Uterus (tissue), 4 donors: Measurements from ENCODE around the gene PRDX2. TPM values are rescaled to one million over a fixed set of nuclear protein-coding genes. Genes with fewer than 3 reads are reported as not detected.

Source experiments
- DNase-seq, 2 donors: peaks; one replicate each; pipeline ENCODE4 v3.0.0-alpha.2; 2019 to 2020
- H3K27ac ChIP-seq, 2 donors: fragments of 200-600 bp; sonication (generic); 1 replicate in 1 of 2; 2 replicates in 1 of 2; pipeline ENCODE4 v1.5.1; 2016 to 2018
- H3K27me3 ChIP-seq, 2 donors: fragments of 200-600 bp; sonication (generic); one replicate each; pipeline ENCODE4 v1.5.1; 2018 to 2019; ENCODE audit warnings: control low read depth in 1 of 2
- H3K36me3 ChIP-seq, 2 donors: fragments of 200-600 bp; sonication (generic); one replicate each; pipeline ENCODE4 v1.5.1; 2019; ENCODE audit warnings: control low read depth in 1 of 2
- H3K4me1 ChIP-seq, 2 donors: fragments of 200-600 bp; sonication (generic); one replicate each; pipeline ENCODE4 v1.5.1; 2018 to 2019; ENCODE audit warnings: control low read depth in 1 of 2
- H3K4me3 ChIP-seq, 2 donors: fragments of 200-600 bp; sonication (generic); 1 replicate in 1 of 2; 2 replicates in 1 of 2; pipeline ENCODE4 v1.5.1; 2018 to 2019; ENCODE audit warnings: mild to moderate bottlenecking in 1 of 2
- H3K9me3 ChIP-seq, 2 donors: fragments of 200-600 bp; sonication (generic); one replicate each; pipeline ENCODE4 v1.5.1; 2019; ENCODE audit warnings: control low read depth in 1 of 2
- POLR2A ChIP-seq, 2 donors: fragments of 450-650 bp; IDR thresholded peaks; one replicate each; pipeline ENCODE4 v1.6.1; 2016; ENCODE audit warnings: antibody characterized with exemption in 2 of 2, mild to moderate bottlenecking in 1 of 2, moderate library complexity in 1 of 2
- intact Hi-C: fragments of 100-400 bp; cut with DNase I; formaldehyde crosslinking; loops from one replicate; pipeline ENCODE4 v1.15.1; 2023; ENCODE audit warnings: low total_unique reads
- total RNA-seq, 4 donors: library from RNA; depleted of rRNA in 3 of 4; stranded (reverse); fragments of >200 nt in 3 of 4; gene quantifications; one replicate each; pipeline versions ENCODE4 v1.1.0 to v1.2.4, GENCODE V29; 2014 to 2023
- TF ChIP-seq, protein P1 (sequence below), 4 experiments: fragments of 200-600 bp in 2 of 4; fragments of 450-650 bp in 2 of 4; sonication (generic) in 2 of 4; IDR thresholded peaks; one replicate each; pipeline ENCODE4 v1.5.1; 2016 to 2019; ENCODE audit warnings: antibody characterized with exemption in 4 of 4, mild to moderate bottlenecking in 2 of 4, moderate library complexity in 1 of 4
- donor health status: DM: yes; HTN: yes; CAD: no.

Gene PRDX2
- total RNA-seq, 4 donors from 2014 or later: 148 to 178 (median 163) TPM

DNA sequence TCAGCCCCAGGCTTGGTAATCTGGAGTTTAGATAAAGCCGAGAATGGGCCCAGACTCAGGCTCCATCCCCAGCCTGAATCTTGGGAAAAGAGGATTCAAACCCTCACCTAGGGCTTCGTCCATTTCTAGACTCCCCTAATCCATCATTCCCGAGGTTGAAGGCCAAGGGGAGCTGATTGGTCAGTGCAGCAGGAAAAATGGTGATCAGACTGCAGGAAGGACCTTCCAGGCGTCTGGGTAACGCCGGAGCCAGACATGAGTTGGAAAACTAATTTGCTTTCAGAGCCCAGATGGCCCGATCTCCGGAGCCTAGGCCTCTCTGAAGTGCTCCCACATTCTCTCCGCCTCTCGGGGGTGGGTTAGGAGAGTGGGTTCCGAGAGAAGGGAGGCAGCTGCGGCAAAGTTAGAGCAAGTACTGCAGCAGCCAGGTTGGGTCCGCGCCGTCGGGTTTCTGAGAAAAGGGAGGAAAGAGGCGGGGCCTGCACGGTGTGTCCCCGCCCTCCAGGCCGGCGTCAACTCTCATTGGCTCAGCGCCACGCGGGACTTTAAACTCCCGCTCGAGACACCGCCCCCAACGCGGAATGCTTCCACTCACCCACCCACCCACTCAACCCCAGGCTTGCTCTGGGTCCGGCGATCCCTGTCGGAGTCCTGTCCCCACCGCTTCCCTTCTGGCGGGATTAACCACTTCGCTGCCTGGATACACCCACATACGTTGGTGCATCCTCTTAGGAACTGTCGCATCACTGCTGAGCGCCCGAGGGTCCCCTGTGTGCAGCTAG lies 33.6 kb upstream of the PRDX2 start:
- no peak for TF ChIP-seq POLR2A (IDR thresholded peaks at IDR 0.05)
- TF ChIP-seq, protein P1, sequence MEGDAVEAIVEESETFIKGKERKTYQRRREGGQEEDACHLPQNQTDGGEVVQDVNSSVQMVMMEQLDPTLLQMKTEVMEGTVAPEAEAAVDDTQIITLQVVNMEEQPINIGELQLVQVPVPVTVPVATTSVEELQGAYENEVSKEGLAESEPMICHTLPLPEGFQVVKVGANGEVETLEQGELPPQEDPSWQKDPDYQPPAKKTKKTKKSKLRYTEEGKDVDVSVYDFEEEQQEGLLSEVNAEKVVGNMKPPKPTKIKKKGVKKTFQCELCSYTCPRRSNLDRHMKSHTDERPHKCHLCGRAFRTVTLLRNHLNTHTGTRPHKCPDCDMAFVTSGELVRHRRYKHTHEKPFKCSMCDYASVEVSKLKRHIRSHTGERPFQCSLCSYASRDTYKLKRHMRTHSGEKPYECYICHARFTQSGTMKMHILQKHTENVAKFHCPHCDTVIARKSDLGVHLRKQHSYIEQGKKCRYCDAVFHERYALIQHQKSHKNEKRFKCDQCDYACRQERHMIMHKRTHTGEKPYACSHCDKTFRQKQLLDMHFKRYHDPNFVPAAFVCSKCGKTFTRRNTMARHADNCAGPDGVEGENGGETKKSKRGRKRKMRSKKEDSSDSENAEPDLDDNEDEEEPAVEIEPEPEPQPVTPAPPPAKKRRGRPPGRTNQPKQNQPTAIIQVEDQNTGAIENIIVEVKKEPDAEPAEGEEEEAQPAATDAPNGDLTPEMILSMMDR (IDR thresholded peaks at IDR 0.05): no peak
- peaks cover 0 to 14% of the 10 kb centered on the region in 2 donors for H3K4me1 ChIP-seq
- intact Hi-C loops: no loop called here
- H3K4me3 ChIP-seq: no peak overlapping the region
- no peak overlapping the region for H3K27ac ChIP-seq
- DNase-seq: no peak
- no peaks in the 10 kb centered on the region for H3K9me3 ChIP-seq
- H3K36me3 ChIP-seq: no peaks in the 10 kb centered on the region
- H3K27me3 ChIP-seq: peaks cover 55 to 65% of the 10 kb centered on the region in 2 donors

DNA sequence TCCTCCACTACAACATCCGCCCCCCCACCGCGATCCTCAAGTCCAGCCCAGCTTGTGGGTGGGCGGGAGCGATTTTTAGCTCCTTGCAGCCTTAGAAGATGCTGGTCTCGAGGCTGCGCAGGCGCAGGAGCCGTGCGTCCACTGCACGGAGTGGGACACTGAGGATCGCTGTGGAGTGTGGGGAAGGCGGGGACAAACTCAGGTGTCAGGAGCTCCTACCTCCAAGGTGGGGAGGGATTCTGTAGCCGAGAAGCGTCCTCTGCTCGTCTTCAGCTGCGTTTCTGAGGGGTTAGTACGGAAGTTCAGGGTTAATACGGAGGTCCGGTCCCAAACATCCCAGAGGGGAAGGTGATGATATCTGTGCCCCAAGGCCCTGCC lies 33.0 kb upstream of the PRDX2 start, which contains the start of gene RTBDN:
Gene RTBDN (minus strand): TSS at position 14 of the 378 bp plus-strand sequence. CDS start 4,600 bp downstream, outside the sequence.
- H3K27ac ChIP-seq: no peak within 1 kb of the TSS
- peak within 1 kb of the TSS in 1 of 2 donors; percentile 23 for H3K4me3 ChIP-seq
- no peaks in the 10 kb centered on the region for H3K36me3 ChIP-seq
- peaks cover 53 to 70% of the 10 kb centered on the region in 2 donors for H3K27me3 ChIP-seq
- no peaks in the 10 kb centered on the region for H3K9me3 ChIP-seq
- H3K4me1 ChIP-seq: peaks cover 0 to 14% of the 10 kb centered on the region in 2 donors
- no peak for TF ChIP-seq POLR2A (IDR thresholded peaks at IDR 0.05)
- TF ChIP-seq, protein P1 (IDR thresholded peaks at IDR 0.05): no peak
- intact Hi-C loops: no loop called here
- no peak for DNase-seq

DNA sequence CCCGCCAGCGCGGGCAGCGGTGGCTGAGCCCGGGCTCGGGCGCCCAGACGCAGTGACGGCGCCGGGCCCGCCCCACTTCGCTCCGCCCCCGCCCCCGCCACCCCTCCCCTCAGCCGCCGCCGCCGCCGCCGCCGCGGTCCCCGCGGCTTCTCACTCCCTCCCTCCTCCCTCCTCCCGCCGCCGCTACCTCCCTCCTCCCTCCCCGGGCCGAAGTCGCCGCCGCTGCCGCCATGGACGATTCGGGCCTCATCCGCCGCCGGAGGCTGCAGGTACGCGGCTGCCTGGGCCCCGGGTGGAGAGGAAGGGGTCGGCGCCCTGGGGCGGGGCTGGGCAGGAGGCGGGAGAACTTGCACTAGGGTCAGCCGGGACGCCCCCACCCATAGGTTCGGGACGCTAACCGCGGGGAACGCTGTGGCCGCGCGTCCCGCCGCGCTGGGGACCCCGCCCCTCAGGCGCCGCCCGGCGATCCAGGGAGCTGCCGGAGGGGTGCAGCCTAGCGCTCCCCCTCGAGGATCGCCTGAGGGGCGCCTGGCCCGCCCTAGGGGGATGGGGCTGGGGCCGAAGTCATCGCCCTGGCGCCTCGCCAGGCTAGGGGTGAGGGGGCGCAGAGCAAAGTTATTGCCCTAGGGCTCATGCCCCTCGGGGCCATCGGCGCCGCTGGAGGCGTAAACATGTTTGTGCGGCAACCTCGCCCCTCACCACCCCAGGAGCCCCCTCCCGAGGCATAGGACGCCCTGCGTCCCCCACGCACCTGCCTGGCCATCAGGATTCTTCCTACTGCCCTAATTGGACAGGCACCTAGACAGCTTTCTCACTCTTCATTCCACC lies 32.4 kb upstream of the PRDX2 start:
- intact Hi-C loops: no loop called here
- H3K27me3 ChIP-seq: peaks cover 53 to 67% of the 10 kb centered on the region in 2 donors

DNA sequence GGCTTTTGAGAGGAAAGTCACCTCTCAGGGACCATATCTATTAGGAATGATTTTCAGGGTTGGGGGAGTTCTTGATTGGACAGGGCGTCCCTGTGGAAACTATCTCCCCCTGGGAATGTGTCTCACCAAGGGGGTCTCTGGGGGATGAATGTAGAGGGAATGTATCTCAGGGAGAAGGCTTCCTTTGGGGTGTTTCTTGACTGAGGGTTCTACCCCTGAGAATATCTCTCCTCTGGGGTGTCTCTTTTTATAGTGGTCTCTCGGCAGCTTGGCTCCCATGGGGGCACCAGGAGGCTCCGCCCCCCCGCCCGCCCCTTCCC lies 31.8 kb upstream of the PRDX2 start:
- intact Hi-C loops: no loop called here
- no peak for DNase-seq
- H3K27ac ChIP-seq: no peak overlapping the region
- TF ChIP-seq POLR2A (IDR thresholded peaks at IDR 0.05): no peak
- TF ChIP-seq, protein P1 (IDR thresholded peaks at IDR 0.05): no peak
- H3K9me3 ChIP-seq: no peaks in the 10 kb centered on the region
- H3K27me3 ChIP-seq: peaks cover 47 to 61% of the 10 kb centered on the region in 2 donors
- no peaks in the 10 kb centered on the region for H3K36me3 ChIP-seq
- peaks cover 0 to 7% of the 10 kb centered on the region in 2 donors for H3K4me1 ChIP-seq
- H3K4me3 ChIP-seq: no peak overlapping the region

More for the DNA sequence above, 32.4 kb upstream of the PRDX2 start:
- no peak for TF ChIP-seq POLR2A (IDR thresholded peaks at IDR 0.05)
- TF ChIP-seq, protein P1 (IDR thresholded peaks at IDR 0.05): no peak
- Histone ChIP-seq H3K4me3 (peak overlapping the region in 1 of 2 donors; percentile 23), H3K36me3 (no peaks in the 10 kb centered on the region), H3K27ac (no peak overlapping the region), H3K4me1 (peaks cover 0 to 13% of the 10 kb centered on the region in 2 donors), H3K9me3 (no peaks in the 10 kb centered on the region)
- DNase-seq: no peak

DNA sequence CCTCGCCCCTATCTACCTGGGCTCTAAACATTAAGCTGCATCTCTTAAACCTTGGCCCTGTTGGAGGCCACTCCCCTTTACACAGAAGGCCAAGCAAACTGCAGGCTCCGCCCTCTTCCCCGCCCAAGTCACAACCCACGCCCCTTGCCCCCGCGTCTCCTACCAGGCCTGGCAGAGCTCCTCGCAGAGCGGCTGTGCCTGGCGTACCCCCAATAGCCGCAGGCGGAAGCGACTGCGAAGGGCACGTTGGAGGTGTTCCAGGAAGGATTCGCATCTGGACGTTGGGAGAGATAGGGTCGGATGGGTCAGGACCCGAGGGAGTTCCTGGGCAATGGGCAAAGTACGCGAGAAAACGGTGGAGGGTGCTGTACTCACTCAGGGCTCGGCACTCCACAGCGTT lies 26.9 kb upstream of the PRDX2 start:
- Histone ChIP-seq H3K4me1 (no peaks in the 10 kb centered on the region), H3K27me3 (peaks cover 28 to 61% of the 10 kb centered on the region in 2 donors), H3K4me3 (no peak overlapping the region), H3K27ac (no peak overlapping the region), H3K9me3 (no peaks in the 10 kb centered on the region), H3K36me3 (no peaks in the 10 kb centered on the region)
- TF ChIP-seq POLR2A (IDR thresholded peaks at IDR 0.05): no peak
- TF ChIP-seq, protein P1 (IDR thresholded peaks at IDR 0.05): no peak
- intact Hi-C loops: no loop called here
- DNase-seq: no peak
